ENCODE measurements around the gene PTTG1. TPM values are rescaled to one million over a fixed set of nuclear protein-coding genes. Genes with fewer than 3 reads are reported as not detected.
A peak's percentile ranks its signal among the peaks of the same experiment; 100 is the strongest.

Gene PTTG1
- total and polyA plus RNA-seq, 8 donors: 2.3 to 104 (median 23.9) TPM; not detected in 1

DNA sequence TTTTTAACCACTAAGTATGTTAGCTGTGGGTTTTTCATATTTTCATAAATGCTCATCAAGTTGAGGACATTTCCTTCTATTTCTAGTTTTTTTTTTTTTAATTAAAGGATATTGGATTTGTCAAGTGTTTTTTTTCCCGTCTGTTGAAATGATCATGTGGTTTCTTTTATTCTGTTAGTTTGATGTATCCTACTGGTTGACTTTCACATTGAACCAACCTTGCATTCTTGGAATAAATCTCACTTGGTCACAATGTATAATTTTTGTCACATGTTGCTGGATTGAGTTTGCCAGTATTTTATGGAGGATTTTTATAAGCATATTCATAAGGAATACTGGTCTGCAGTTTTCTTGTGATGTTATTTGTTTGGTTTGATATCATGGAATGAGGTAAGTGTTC is 34.2 kb upstream of the PTTG1 start:
- H3K9me3 ChIP-seq: peaks cover 0 to 20% (median 3%) of the 10 kb centered on the region in 4 donors
- no peak overlapping the region for H3K27ac ChIP-seq
- H3K27me3 ChIP-seq: no peaks in the 10 kb centered on the region
- no peaks in the 10 kb centered on the region for H3K36me3 ChIP-seq
- DNase-seq: no peak
- WGBS, 5 donors: 93 to 100% (median 97%) methylated on average over 1 of the region's 1 CpG
- H3K4me3 ChIP-seq: no peak overlapping the region
- no peak for TF ChIP-seq CTCF (IDR thresholded peaks at IDR 0.05)
- no peak for TF ChIP-seq POLR2AphosphoS5 (IDR thresholded peaks at IDR 0.05)
- TF ChIP-seq EP300 (IDR thresholded peaks at IDR 0.05): no peak
- no peak for TF ChIP-seq POLR2A (IDR thresholded peaks at IDR 0.05)
- intact Hi-C loops (cut with DNase I; ENCODE audit: low total_unique reads): no loop called here
- H3K4me1 ChIP-seq: no peaks in the 10 kb centered on the region

DNA sequence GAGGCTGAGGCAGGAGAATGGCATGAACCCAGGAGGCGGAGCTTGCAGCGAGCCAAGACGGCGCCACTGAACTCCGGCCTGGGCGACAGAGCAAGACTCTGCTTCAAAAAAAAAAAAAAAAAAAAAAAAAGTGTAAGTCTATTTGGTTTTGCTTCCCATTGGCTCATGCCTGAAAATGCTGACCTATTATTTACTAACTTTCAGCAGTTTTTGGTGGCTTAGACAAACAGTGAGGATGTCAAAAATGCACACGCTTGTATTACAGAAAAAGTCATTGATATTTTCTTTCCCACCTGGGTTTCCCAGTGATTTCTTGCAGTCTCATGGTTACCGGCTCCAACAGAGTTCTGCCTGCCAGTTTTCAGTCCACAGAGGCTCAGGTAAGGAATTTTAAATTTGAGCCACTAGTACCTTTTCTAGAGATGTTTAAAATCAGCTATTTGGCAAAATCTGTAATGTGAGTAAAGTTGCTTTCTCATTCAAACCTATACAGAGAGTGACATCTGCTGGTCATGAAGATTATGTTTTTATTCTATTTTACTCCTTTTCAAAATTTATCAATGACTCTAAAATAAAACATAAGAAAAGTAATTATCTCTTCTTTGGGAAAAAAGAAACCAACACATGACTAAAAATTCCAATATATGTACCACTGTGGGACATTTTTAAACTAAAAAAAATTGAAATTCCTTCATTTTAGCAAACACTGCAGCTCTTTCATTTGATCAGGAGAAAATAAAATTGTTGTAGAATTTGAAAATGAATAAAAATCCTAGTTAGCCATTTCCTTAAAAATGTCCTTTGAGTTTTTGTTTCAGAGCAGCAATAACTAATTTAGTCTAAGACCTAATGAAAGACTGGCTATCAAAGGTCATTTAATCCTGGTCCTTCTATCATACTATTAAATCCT is 30.6 kb upstream of the PTTG1 start:
- intact Hi-C loops (cut with DNase I; ENCODE audit: low total_unique reads): no loop called here

DNA sequence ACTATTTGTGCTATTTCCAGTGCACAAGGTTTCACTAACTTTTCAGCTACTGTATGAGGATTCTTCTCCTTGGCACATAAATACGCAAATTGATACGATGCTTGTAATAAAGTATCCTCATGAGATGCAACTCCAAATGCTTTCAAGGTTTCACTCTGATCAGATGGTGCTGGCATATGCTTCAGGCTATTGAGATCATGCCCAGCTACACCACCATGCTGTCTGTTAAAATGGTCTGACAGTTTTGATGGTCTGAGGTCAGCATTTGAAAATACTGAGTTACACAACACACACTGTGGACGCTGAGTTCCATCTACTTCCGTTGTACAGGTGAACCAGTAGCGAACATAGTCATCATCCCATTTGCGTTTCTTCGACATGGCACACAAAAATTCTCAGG is 26.5 kb upstream of the PTTG1 start:
- TF ChIP-seq CTCF (IDR thresholded peaks at IDR 0.05): no peak
- no peak for TF ChIP-seq POLR2A (IDR thresholded peaks at IDR 0.05)
- no peak for TF ChIP-seq EP300 (IDR thresholded peaks at IDR 0.05)
- TF ChIP-seq POLR2AphosphoS5 (IDR thresholded peaks at IDR 0.05): no peak
- intact Hi-C loops (cut with DNase I; ENCODE audit: low total_unique reads): no loop called here
- no peak overlapping the region for H3K4me3 ChIP-seq
- no peak for DNase-seq
- peaks cover 0 to 14% (median 0%) of the 10 kb centered on the region in 4 donors for H3K36me3 ChIP-seq
- H3K9me3 ChIP-seq: no peaks in the 10 kb centered on the region
- WGBS, 5 donors: 92 to 98% (median 95%) methylated on average over 7 of the region's 7 CpGs
- no peak overlapping the region for H3K27ac ChIP-seq
- H3K27me3 ChIP-seq: no peaks in the 10 kb centered on the region
- H3K4me1 ChIP-seq: peaks cover 12 to 56% (median 27%) of the 10 kb centered on the region in 4 donors

More for the DNA sequence above, 30.6 kb upstream of the PTTG1 start:
- Histone ChIP-seq H3K9me3 (peaks cover 0 to 20% (median 3%) of the 10 kb centered on the region in 4 donors), H3K4me1 (peaks cover 0 to 21% (median 2%) of the 10 kb centered on the region in 4 donors), H3K27me3 (no peaks in the 10 kb centered on the region), H3K4me3 (no peak overlapping the region), H3K27ac (no peak overlapping the region), H3K36me3 (peaks cover 0 to 14% (median 0%) of the 10 kb centered on the region in 4 donors)
- WGBS, 5 donors: 69 to 80% (median 74%) methylated on average over 8 of the region's 8 CpGs
- TF ChIP-seq POLR2A (IDR thresholded peaks at IDR 0.05) (no peak), CTCF (IDR thresholded peaks at IDR 0.05) (peak in 2 of 7 experiments; percentile 22 to 34), EP300 (IDR thresholded peaks at IDR 0.05) (no peak), POLR2AphosphoS5 (IDR thresholded peaks at IDR 0.05) (no peak)
- peak in 1 of 2 donors; percentile 44 for DNase-seq

DNA sequence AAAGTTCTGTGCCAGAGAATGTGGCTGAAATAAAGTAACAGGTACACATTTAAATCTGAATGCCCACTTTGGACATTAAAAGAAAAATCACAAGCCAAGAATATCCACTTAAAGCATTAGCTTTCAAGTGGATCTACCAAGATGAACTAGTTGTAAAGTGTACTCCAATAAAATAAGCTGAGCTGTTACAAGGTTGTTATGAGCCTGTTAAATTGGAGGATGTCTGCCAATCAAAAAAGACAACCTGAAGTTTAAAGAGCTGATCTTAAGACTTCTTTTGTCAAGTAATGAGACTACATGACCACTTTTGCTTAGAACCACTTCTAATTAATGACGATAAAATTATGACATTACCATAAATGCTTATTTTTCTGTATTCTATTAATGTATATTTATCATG is 24.2 kb upstream of the PTTG1 start:
- TF ChIP-seq CTCF (IDR thresholded peaks at IDR 0.05) (no peak), POLR2A (IDR thresholded peaks at IDR 0.05) (no peak), POLR2AphosphoS5 (IDR thresholded peaks at IDR 0.05) (no peak), EP300 (IDR thresholded peaks at IDR 0.05) (no peak)
- intact Hi-C loops (cut with DNase I; ENCODE audit: low total_unique reads): no loop called here
- H3K27me3 ChIP-seq: no peaks in the 10 kb centered on the region
- peaks cover 16 to 62% (median 30%) of the 10 kb centered on the region in 4 donors for H3K4me1 ChIP-seq
- no peak for DNase-seq
- H3K4me3 ChIP-seq: no peak overlapping the region
- H3K36me3 ChIP-seq: peaks cover under 1 to 23% (median 12%) of the 10 kb centered on the region in 4 donors
- 94 to 100% (median 98%) methylated on average over 1 of the region's 1 CpG for WGBS, 5 donors
- H3K9me3 ChIP-seq: no peaks in the 10 kb centered on the region
- no peak overlapping the region for H3K27ac ChIP-seq
